MM.1S (cell line): ENCODE results near the gene DAD1.

ENCODE experiments used
- DNase-seq: peaks from one replicate; pipeline ENCODE4 v3.0.0-alpha.2; 2015
- H2AFZ ChIP-seq: fragments of 300-600 bp; sonication (generic); 2 replicates; pipeline ENCODE4 v1.6.0; 2016; ENCODE audit warnings: antibody characterized with exemption, low read length
- H3F3A ChIP-seq: fragments of 300-600 bp; sonication (generic); 2 replicates; pipeline ENCODE4 v1.6.1; 2016; ENCODE audit warnings: mild to moderate bottlenecking, antibody characterized with exemption, low read length, moderate library complexity, mixed read lengths; ENCODE audit not compliant: insufficient read depth
- H3K27ac ChIP-seq: fragments of 300-600 bp; sonication (generic); 2 replicates; pipeline ENCODE4 v1.5.1; 2016; ENCODE audit warnings: mild to moderate bottlenecking, low read length
- H3K27me3 ChIP-seq: fragments of 300-600 bp; sonication (generic); replicated peaks from 2 replicates; pipeline ENCODE4 v1.6.0; 2016; ENCODE audit warnings: low read length; ENCODE audit not compliant: insufficient read depth
- H3K36me3 ChIP-seq: fragments of 300-600 bp; sonication (generic); replicated peaks from 2 replicates; pipeline ENCODE4 v1.6.1; 2016; ENCODE audit warnings: mild to moderate bottlenecking, low read length, mixed read lengths; ENCODE audit not compliant: insufficient read depth
- H3K4me1 ChIP-seq: fragments of 300-600 bp; sonication (generic); 2 replicates; pipeline ENCODE4 v1.6.1; 2016; ENCODE audit warnings: low read length, mixed read lengths
- H3K4me2 ChIP-seq: fragments of 300-600 bp; sonication (generic); 2 replicates; pipeline ENCODE4 v1.6.0; 2016; ENCODE audit warnings: low read depth, low read length
- H3K4me3 ChIP-seq: fragments of 300-600 bp; sonication (generic); 2 replicates; pipeline ENCODE4 v1.5.1; 2016; ENCODE audit warnings: low read length, mixed read lengths
- H3K79me2 ChIP-seq: fragments of 300-600 bp; sonication (generic); 2 replicates; pipeline ENCODE4 v1.6.1; 2016; ENCODE audit warnings: mixed run types, low read length, mixed read lengths
- H3K9ac ChIP-seq: fragments of 300-600 bp; sonication (generic); 2 replicates; pipeline ENCODE4 v1.6.1; 2016; ENCODE audit warnings: low read length, mixed read lengths
- H3K9me2 ChIP-seq: fragments of 300-600 bp; sonication (generic); replicated peaks from 2 replicates; pipeline ENCODE4 v1.6.1; 2016; ENCODE audit warnings: mild to moderate bottlenecking, low read length, mixed read lengths; ENCODE audit not compliant: insufficient read depth
- H3K9me3 ChIP-seq: fragments of 300-600 bp; sonication (generic); replicated peaks from 2 replicates; pipeline ENCODE4 v1.6.1; 2016; ENCODE audit warnings: mild to moderate bottlenecking, low read length, mixed read lengths; ENCODE audit not compliant: insufficient read depth
- H4K20me1 ChIP-seq: fragments of 300-600 bp; sonication (generic); 2 replicates; pipeline ENCODE4 v1.6.1; 2016; ENCODE audit warnings: mild to moderate bottlenecking, low read length, moderate library complexity, mixed read lengths; ENCODE audit not compliant: insufficient read depth
- EZH2 ChIP-seq: fragments of 300-600 bp; sonication (generic); optimal IDR thresholded peaks from 2 replicates; pipeline ENCODE3; 2017; ENCODE audit warnings: low read depth, mild to moderate bottlenecking, antibody characterized with exemption, low read length, mixed read lengths
- EZH2phosphoT487 ChIP-seq: fragments of 300-600 bp; sonication (generic); IDR thresholded peaks from 2 replicates; pipeline ENCODE4 v1.6.1; 2018; ENCODE audit warnings: antibody characterized with exemption, low read length
- TF ChIP-seq, protein P1 (sequence below): fragments of 300-600 bp; sonication (generic); IDR thresholded peaks from 2 replicates; pipeline ENCODE4 v1.5.1; 2016; ENCODE audit warnings: antibody characterized with exemption, low read length, mixed read lengths

DAD1 gene

DNA sequence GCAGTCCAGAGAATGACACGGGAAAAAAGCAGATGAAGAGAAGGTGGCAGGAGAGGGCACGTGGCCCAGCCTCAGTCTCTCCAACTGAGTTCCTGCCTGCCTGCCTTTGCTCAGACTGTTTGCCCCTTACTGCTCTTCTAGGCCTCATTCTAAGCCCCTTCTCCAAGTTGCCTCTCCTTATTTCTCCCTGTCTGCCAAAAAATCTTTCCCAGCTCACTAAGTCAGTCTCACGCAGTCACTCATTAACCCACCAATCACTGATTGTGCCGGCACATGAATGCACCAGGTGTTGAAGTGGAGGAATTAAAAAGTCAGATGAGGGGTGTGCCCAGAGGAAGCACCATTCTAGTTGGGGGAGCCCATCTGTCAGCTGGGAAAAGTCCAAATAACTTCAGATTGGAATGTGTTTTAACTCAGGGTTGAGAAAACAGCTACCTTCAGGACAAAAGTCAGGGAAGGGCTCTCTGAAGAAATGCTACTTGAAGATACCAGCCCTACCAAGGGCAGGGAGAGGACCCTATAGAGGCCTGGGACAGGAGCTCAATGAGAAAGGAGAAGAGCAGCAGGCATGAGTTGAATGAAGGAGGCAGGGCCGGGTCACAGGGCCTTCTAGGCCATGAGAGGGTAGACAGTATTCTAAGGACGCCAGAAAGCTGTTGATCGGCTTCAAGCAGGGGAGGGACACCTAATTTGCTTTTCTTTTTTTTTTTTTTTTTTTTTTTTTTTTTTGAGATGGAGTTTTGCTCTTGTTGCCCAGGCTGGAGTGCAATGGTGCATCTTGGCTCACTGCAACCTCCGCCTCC, 40.9 kb downstream of the DAD1 start:
- no peak overlapping the region for H3K4me2 ChIP-seq
- no peaks in the 10 kb centered on the region for H4K20me1 ChIP-seq
- H3K27ac ChIP-seq, result no peak overlapping the region
- H3F3A ChIP-seq, result no peaks in the 10 kb centered on the region
- no peaks in the 10 kb centered on the region for H3K4me1 ChIP-seq
- no peak overlapping the region for H2AFZ ChIP-seq
- H3K4me3 ChIP-seq, result no peak overlapping the region
- H3K27me3 ChIP-seq, result no peaks in the 10 kb centered on the region
- DNase-seq, result no peak
- H3K79me2 ChIP-seq, result no peaks in the 10 kb centered on the region
- no peaks in the 10 kb centered on the region for H3K36me3 ChIP-seq
- H3K9ac ChIP-seq, result no peak overlapping the region
- no peaks in the 10 kb centered on the region for H3K9me3 ChIP-seq
- H3K9me2 ChIP-seq, result no peaks in the 10 kb centered on the region
- TF ChIP-seq EZH2phosphoT487, result no peak
- TF ChIP-seq, protein P1, sequence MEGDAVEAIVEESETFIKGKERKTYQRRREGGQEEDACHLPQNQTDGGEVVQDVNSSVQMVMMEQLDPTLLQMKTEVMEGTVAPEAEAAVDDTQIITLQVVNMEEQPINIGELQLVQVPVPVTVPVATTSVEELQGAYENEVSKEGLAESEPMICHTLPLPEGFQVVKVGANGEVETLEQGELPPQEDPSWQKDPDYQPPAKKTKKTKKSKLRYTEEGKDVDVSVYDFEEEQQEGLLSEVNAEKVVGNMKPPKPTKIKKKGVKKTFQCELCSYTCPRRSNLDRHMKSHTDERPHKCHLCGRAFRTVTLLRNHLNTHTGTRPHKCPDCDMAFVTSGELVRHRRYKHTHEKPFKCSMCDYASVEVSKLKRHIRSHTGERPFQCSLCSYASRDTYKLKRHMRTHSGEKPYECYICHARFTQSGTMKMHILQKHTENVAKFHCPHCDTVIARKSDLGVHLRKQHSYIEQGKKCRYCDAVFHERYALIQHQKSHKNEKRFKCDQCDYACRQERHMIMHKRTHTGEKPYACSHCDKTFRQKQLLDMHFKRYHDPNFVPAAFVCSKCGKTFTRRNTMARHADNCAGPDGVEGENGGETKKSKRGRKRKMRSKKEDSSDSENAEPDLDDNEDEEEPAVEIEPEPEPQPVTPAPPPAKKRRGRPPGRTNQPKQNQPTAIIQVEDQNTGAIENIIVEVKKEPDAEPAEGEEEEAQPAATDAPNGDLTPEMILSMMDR, result no peak
- TF ChIP-seq EZH2, result no peak

DNA sequence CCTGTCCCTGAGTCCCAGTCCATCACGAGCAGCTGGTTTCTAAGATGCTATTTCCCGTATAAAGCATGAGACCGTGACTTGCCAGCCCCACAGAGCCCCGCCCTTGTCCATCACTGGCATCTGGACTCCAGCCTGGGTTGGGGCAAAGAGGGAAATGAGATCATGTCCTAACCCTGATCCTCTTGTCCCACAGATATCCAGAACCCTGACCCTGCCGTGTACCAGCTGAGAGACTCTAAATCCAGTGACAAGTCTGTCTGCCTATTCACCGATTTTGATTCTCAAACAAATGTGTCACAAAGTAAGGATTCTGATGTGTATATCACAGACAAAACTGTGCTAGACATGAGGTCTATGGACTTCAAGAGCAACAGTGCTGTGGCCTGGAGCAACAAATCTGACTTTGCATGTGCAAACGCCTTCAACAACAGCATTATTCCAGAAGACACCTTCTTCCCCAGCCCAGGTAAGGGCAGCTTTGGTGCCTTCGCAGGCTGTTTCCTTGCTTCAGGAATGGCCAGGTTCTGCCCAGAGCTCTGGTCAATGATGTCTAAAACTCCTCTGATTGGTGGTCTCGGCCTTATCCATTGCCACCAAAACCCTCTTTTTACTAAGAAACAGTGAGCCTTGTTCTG, 41.6 kb downstream of the DAD1 start:
- Histone ChIP-seq H2AFZ (no peak overlapping the region), H3K4me3 (no peak overlapping the region), H3K27ac (no peak overlapping the region), H3K4me1 (no peaks in the 10 kb centered on the region), H3K79me2 (no peaks in the 10 kb centered on the region), H3K36me3 (no peaks in the 10 kb centered on the region), H3K9me3 (no peaks in the 10 kb centered on the region), H3K4me2 (no peak overlapping the region), H3K9ac (no peak overlapping the region), H3K27me3 (no peaks in the 10 kb centered on the region), H3F3A (no peaks in the 10 kb centered on the region), H3K9me2 (no peaks in the 10 kb centered on the region), H4K20me1 (no peaks in the 10 kb centered on the region)
- TF ChIP-seq EZH2phosphoT487 (no peak), EZH2 (no peak)
- TF ChIP-seq, protein P1, result no peak
- no peak for DNase-seq

DNA sequence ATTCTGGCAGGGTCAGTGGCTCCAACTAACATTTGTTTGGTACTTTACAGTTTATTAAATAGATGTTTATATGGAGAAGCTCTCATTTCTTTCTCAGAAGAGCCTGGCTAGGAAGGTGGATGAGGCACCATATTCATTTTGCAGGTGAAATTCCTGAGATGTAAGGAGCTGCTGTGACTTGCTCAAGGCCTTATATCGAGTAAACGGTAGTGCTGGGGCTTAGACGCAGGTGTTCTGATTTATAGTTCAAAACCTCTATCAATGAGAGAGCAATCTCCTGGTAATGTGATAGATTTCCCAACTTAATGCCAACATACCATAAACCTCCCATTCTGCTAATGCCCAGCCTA, 42.3 kb downstream of the DAD1 start:
- no peak overlapping the region for H2AFZ ChIP-seq
- no peak overlapping the region for H3K4me2 ChIP-seq
- TF ChIP-seq EZH2phosphoT487, result no peak
- no peak for TF ChIP-seq EZH2
- TF ChIP-seq, protein P1, result no peak

More for the DNA sequence above, 42.3 kb downstream of the DAD1 start:
- no peaks in the 10 kb centered on the region for H4K20me1 ChIP-seq
- H3F3A ChIP-seq, result no peaks in the 10 kb centered on the region
- no peaks in the 10 kb centered on the region for H3K79me2 ChIP-seq
- no peaks in the 10 kb centered on the region for H3K4me1 ChIP-seq
- DNase-seq, result no peak
- H3K27ac ChIP-seq, result no peak overlapping the region
- H3K4me3 ChIP-seq, result no peak overlapping the region
- H3K9me3 ChIP-seq, result no peaks in the 10 kb centered on the region
- no peaks in the 10 kb centered on the region for H3K27me3 ChIP-seq
- H3K9me2 ChIP-seq, result no peaks in the 10 kb centered on the region
- no peaks in the 10 kb centered on the region for H3K36me3 ChIP-seq
- no peak overlapping the region for H3K9ac ChIP-seq
